ENCODE results near the gene NINJ2. TPM values are rescaled to one million over a fixed set of nuclear protein-coding genes. Genes with fewer than 3 reads are reported as not detected.
A peak's percentile ranks its signal among the peaks of the same experiment; 100 is the strongest.

The NINJ2 gene
- polyA plus RNA-seq, 1 of the 3 experiments (the other 2 are of a cell fraction): 0.07 TPM

DNA sequence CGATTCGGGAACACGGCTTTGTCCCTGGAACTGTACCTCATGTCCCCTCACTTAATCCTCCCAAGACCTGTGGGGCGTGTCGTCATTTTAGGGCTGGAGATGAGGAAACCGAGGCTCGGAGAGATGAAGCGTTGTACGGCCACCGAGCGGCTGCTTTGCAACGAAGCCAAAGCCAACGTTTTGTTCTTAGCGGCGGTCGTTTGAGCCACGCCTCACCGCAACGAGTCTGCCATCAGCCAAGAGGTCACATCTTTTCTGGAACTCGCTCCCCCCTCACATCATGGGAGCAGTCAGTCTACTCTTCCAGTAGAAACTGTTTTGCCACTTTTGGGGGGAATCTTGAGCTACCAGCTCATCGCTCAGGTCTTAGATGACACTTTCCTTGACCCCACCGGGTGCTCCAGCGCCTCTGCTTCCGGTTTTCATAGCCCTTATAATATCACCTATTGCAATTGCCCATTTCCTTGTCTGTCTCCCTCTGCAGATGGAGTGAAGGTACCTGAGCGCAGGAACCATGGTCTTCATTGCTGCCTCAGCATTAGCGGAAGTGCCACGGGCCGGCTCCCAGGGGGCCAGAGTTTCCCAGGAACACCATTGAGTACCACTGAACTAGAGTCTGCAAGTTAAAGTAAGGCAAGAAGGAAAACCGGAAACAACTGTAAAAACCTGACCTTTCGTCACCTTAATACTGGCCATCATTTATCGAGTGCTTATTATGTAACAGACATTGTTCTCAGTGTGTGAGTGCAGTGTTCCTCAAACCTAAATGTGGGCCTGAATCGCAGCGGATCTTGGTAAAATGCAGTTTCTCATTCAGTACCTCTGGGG is 19.6 kb downstream of the NINJ2 start:
- DNase-seq: no peak
- H3K36me3 ChIP-seq (replicated peaks in 1 of 2; ENCODE audit: control insufficient read depth in 1 of 2, insufficient read depth in 2 of 2, low read length in 1 of 2): no peaks in the 10 kb centered on the region
- H3K79me2 ChIP-seq (ENCODE audit: insufficient read depth): no peaks in the 10 kb centered on the region
- H3K27ac ChIP-seq (ENCODE audit: low read depth in 2 of 2, low read length in 1 of 2): no peak overlapping the region
- no peak overlapping the region for H3K9ac ChIP-seq
- TF ChIP-seq EZH2phosphoT487 (IDR thresholded peaks at IDR 0.05; ENCODE audit: borderline replicate concordance, low read depth): no peak
- TF ChIP-seq, protein P1, sequence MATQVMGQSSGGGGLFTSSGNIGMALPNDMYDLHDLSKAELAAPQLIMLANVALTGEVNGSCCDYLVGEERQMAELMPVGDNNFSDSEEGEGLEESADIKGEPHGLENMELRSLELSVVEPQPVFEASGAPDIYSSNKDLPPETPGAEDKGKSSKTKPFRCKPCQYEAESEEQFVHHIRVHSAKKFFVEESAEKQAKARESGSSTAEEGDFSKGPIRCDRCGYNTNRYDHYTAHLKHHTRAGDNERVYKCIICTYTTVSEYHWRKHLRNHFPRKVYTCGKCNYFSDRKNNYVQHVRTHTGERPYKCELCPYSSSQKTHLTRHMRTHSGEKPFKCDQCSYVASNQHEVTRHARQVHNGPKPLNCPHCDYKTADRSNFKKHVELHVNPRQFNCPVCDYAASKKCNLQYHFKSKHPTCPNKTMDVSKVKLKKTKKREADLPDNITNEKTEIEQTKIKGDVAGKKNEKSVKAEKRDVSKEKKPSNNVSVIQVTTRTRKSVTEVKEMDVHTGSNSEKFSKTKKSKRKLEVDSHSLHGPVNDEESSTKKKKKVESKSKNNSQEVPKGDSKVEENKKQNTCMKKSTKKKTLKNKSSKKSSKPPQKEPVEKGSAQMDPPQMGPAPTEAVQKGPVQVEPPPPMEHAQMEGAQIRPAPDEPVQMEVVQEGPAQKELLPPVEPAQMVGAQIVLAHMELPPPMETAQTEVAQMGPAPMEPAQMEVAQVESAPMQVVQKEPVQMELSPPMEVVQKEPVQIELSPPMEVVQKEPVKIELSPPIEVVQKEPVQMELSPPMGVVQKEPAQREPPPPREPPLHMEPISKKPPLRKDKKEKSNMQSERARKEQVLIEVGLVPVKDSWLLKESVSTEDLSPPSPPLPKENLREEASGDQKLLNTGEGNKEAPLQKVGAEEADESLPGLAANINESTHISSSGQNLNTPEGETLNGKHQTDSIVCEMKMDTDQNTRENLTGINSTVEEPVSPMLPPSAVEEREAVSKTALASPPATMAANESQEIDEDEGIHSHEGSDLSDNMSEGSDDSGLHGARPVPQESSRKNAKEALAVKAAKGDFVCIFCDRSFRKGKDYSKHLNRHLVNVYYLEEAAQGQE (IDR thresholded peaks at IDR 0.05; ENCODE audit: low read depth, low read length): no peak
- TF ChIP-seq RFX5 (IDR thresholded peaks at IDR 0.05; ENCODE audit: low read length): no peak
- no peak for TF ChIP-seq FOXJ3 (CRISPR knock-in tag; IDR thresholded peaks at IDR 0.05)
- no peak for TF ChIP-seq TCF12 (IDR thresholded peaks at IDR 0.05)
- no peak for TF ChIP-seq RAD21 (IDR thresholded peaks at IDR 0.05; ENCODE audit: low read length)
- no peak for TF ChIP-seq POLR2AphosphoS5 (IDR thresholded peaks at IDR 0.05; ENCODE audit: low read depth, low read length)
- TF ChIP-seq GABPA (IDR thresholded peaks at IDR 0.05; ENCODE audit: low read depth): no peak
- no peak for TF ChIP-seq YY1 (IDR thresholded peaks at IDR 0.05; ENCODE audit: low read depth)
- no peak for TF ChIP-seq MEF2A (IDR thresholded peaks at IDR 0.05; ENCODE audit: borderline replicate concordance, low read depth)
- no peak for TF ChIP-seq JUND (IDR thresholded peaks at IDR 0.05)
- TF ChIP-seq FOSL2 (IDR thresholded peaks at IDR 0.05; ENCODE audit: borderline replicate concordance, low read depth): no peak
- TF ChIP-seq, protein P2, sequence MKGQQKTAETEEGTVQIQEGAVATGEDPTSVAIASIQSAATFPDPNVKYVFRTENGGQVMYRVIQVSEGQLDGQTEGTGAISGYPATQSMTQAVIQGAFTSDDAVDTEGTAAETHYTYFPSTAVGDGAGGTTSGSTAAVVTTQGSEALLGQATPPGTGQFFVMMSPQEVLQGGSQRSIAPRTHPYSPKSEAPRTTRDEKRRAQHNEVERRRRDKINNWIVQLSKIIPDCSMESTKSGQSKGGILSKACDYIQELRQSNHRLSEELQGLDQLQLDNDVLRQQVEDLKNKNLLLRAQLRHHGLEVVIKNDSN (IDR thresholded peaks at IDR 0.05; ENCODE audit: borderline replicate concordance, low read depth): no peak
- no peak for TF ChIP-seq EP300 (IDR thresholded peaks at IDR 0.05; ENCODE audit: borderline replicate concordance in 1 of 2, low read depth in 1 of 2, low read length in 1 of 2)
- no peak for TF ChIP-seq SMC3 (IDR thresholded peaks at IDR 0.05; ENCODE audit: low read depth, low read length)
- TF ChIP-seq CHD2 (IDR thresholded peaks at IDR 0.05; ENCODE audit: low read length, partially characterized antibody): no peak
- TF ChIP-seq, protein P3, sequence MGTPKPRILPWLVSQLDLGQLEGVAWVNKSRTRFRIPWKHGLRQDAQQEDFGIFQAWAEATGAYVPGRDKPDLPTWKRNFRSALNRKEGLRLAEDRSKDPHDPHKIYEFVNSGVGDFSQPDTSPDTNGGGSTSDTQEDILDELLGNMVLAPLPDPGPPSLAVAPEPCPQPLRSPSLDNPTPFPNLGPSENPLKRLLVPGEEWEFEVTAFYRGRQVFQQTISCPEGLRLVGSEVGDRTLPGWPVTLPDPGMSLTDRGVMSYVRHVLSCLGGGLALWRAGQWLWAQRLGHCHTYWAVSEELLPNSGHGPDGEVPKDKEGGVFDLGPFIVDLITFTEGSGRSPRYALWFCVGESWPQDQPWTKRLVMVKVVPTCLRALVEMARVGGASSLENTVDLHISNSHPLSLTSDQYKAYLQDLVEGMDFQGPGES (IDR thresholded peaks at IDR 0.05; ENCODE audit: low read depth, low read length): no peak
- ChIA-PET CTCF (interaction anchor here (1.1 to 1.6 kb wide), 3 partner anchors 12 to 96 kb away, joined by 3 to 4 read pairs (median 3); no protein-coding TSS in a partner anchor), POLR2A (no interaction called here)
- H3K9me3 ChIP-seq: no peaks in the 10 kb centered on the region
- H3F3A ChIP-seq (replicated peaks; ENCODE audit: insufficient read depth): peaks cover 6% of the 10 kb centered on the region
- H3K4me1 ChIP-seq (ENCODE audit: control insufficient read depth in 1 of 2, insufficient read depth in 2 of 2, low read depth in 1 of 2, low read length in 1 of 2): peaks cover 0 to 5% of the 10 kb centered on the region in 2 experiments; a peak in 1 of 4 replicates
- H3K4me3 ChIP-seq (ENCODE audit: low read depth in 2 of 2, low read length in 1 of 2): no peak overlapping the region
- WGBS (ENCODE audit: low lambda C conversion rate): 94% methylated on average over 32 of the region's 33 CpGs
- H2AFZ ChIP-seq (ENCODE audit: low read depth): peak overlapping the region; percentile 79; the same call in 1 of the 2 replicates
- no peaks in the 10 kb centered on the region for H3K9me2 ChIP-seq
- H3K27me3 ChIP-seq (ENCODE audit: insufficient read depth): no peaks in the 10 kb centered on the region
- no peaks in the 10 kb centered on the region for H4K20me1 ChIP-seq (ENCODE audit: insufficient read depth)
- no peak overlapping the region for H3K4me2 ChIP-seq
